Cardiac septum (tissue), 1 donor: ENCODE measurements around the gene ADK. TPM values are rescaled to one million over a fixed set of nuclear protein-coding genes. Genes with fewer than 3 reads are reported as not detected.

Experiments used
- DNase-seq: peaks from one replicate; pipeline ENCODE4 v3.0.0-alpha.2; 2020; ENCODE audit warnings: low spot score
- intact Hi-C: fragments of 100-400 bp; cut with DNase I; formaldehyde crosslinking; loops from one replicate; pipeline ENCODE4 v1.14.0; 2022
- total RNA-seq: library from RNA; stranded (reverse); fragmentation: NEBNext Ultra II Directional; extraction: Animal tissue kit (Norgen Biotek cat#: 25700); gene quantifications from one replicate; pipeline ENCODE4 v1.2.1, GENCODE V29; 2021
- donor health status: DM: no; HTN: no; CAD: no.

Gene ADK
- total RNA-seq, 1 donor from 2014 or later, result 28.0 TPM

- intact Hi-C loops, result no loop called here
- DNase-seq, result no peak
Measured at GRCh38 chr10:74602576-74602975, 451.6 kb downstream of the ADK start.

GRCh38 chr10:74610299-74610698 is 459.3 kb downstream of the ADK start:
- intact Hi-C loops, result no loop called here
- DNase-seq, result no peak

- intact Hi-C loops, result no loop called here
- no peak for DNase-seq
Measured at GRCh38 chr10:74612195-74612594, 461.2 kb downstream of the ADK start.

- intact Hi-C loops, result no loop called here
- no peak for DNase-seq
Measured at GRCh38 chr10:74620626-74621025, 469.6 kb downstream of the ADK start.

DNA sequence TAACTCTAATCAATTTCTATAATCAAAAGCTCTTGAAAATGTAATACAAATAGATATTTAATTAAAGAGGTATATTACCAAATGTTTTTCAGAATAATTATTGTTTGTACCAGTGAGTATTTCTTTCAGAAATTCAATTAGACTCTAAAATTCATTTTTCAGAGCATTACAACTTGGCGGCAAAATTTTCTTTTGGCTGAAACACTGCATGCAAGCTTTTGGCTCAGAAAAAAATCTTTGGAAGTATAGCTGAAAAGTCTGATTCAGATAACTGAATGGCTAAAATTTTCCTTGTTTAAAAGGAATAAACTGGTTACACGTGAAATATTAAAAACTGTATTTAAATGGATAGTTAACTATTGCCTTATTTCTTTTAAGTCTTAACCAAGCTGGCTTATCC is 472.8 kb downstream of the ADK start:
- intact Hi-C loops, result no loop called here
- no peak for DNase-seq

- intact Hi-C loops, result no loop called here
- no peak for DNase-seq
Measured at GRCh38 chr10:74624501-74624900, 473.5 kb downstream of the ADK start.

DNA sequence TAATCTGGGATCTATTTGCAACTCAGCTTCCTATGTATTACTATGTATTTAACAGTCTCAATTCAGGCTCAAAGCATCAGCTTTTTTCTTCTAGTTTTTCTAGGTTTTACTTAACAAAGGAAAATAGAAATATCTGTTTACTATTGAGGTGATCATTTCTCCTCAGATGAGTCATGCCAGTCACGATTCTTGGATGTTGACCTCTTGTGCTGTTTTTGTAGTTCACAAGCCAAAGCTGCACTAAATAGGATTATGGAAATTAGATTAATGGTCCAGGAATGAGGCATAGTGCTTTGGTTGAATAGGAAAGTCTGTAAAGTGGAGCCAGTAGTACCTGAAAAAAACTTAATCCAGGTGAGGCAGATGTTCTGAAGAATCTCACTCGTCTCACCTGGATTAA is 477.1 kb downstream of the ADK start:
- DNase-seq, result no peak
- intact Hi-C loops, result no loop called here

GRCh38 chr10:74634995-74635536 is 484.0 kb downstream of the ADK start:
- intact Hi-C loops, result no loop called here
- no peak for DNase-seq

DNA sequence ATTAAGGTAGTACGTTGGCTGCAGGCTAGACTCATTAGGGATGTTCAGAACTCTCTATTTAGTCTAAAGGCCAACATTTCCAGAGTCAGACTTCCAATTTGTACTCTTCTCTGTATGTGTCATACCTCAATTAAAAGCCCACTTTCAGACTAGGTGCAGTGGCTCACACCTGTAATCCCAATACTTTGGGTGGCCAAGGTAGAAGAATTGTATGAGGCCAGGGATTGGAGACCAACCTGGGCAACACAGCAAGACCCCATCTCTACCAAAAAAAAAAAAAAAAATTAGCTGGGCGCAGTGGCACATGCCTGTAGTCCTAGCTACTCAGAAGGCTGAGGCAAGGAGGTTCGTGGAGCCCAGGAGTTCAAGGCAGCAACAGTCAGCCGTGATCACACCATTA is 484.6 kb downstream of the ADK start:
- DNase-seq, result no peak
- intact Hi-C loops, result no loop called here

- intact Hi-C loops, result no loop called here
- DNase-seq, result no peak
Measured at GRCh38 chr10:74637685-74638084, 486.7 kb downstream of the ADK start.

- DNase-seq, result no peak
- intact Hi-C loops, result no loop called here
Measured at GRCh38 chr10:74640134-74640921, 489.3 kb downstream of the ADK start.

- intact Hi-C loops, result no loop called here
Measured at GRCh38 chr10:74641659-74642058, 490.6 kb downstream of the ADK start.

DNA sequence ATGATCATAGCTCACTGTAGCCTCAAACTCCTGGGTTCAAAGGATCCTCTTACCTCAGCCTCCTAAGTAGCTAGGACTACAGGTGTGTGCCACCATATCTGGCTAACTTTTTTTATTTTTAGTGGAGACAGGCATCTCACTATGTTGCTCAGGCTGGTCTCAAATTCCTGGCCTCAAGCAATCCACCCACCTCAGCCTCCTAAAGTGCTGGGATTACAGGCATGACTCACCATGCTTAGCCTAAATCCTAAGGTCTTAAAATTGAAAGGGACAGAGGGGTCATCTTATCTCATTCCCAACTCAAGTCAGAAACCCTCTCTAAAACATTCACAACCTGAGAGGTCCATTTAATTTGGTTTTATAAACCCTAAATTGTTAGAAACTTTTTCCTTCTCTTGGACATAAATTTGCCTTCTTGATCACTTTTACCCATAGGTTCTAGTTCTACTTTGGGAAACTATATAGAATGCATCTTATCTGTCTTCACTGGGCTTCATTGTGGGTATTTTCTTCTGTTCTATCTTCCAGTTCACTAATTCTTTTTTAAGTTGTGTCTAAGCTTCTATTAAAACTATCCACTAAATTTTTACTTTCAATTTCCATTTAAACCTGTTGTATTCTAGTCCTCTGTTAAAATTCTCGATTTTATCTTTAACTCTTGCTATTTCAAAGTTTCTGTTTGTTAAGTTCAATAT is 492.0 kb downstream of the ADK start:
- intact Hi-C loops, result no loop called here
- DNase-seq, result no peak

More at GRCh38 chr10:74641659-74642058, 490.6 kb downstream of the ADK start:
- DNase-seq, result no peak

GRCh38 chr10:74643596-74643975 is 492.6 kb downstream of the ADK start:
- no peak for DNase-seq
- intact Hi-C loops, result no loop called here

- DNase-seq, result no peak
- intact Hi-C loops, result no loop called here
Measured at GRCh38 chr10:74644738-74645137, 493.7 kb downstream of the ADK start.

- intact Hi-C loops, result no loop called here
- no peak for DNase-seq
Measured at GRCh38 chr10:74645692-74646091, 494.7 kb downstream of the ADK start.

GRCh38 chr10:74650613-74651012 is 499.6 kb downstream of the ADK start:
- intact Hi-C loops, result no loop called here
- no peak for DNase-seq

- no peak for DNase-seq
- intact Hi-C loops, result no loop called here
Measured at GRCh38 chr10:74651565-74651964, 500.5 kb downstream of the ADK start.

DNA sequence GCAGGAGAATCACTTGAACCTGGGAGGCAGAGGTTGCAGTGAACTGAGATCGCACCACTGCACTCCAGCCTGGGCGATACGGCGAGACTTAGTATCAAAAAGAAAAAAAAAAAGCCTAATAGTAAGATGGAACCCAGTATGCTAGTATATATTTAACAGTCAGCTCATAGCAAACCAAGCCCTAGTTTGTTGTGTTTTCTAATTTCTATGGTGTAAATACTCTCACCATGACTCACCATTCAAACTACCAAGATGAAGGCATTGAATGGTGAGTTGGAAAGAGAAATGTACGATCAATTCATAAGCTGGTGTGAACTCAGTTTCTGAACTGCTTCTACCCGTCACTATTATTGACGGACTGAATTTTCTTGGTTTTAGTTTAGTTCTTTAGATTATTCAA is 501.6 kb downstream of the ADK start:
- intact Hi-C loops, result no loop called here
- DNase-seq, result no peak

DNA sequence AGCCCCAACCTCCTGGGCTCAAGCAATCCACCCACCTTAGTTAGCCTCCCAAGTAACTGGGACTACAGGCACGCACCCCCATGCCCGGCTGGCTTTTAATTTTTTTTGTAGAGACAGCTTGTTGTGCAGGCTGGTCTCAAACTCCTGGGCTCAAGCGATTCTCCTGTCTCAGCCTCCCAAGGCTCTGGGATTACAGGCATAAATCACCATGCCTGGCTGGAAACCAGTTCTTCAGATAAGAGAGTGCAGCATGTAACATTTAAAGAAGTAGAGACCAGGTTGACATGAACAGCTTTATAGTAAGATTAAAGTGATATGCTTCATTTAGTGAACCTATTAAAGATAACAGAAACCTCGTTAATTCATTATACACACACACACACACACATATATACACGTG is 507.5 kb downstream of the ADK start:
- intact Hi-C loops, result no loop called here
- no peak for DNase-seq

- intact Hi-C loops, result no loop called here
- DNase-seq, result no peak
Measured at GRCh38 chr10:74662635-74663034, 511.6 kb downstream of the ADK start.
